B cell (primary cell): ENCODE data around the gene LGALS14. TPM values are rescaled to one million over a fixed set of nuclear protein-coding genes. Genes with fewer than 3 reads are reported as not detected.

Source experiments
- ATAC-seq: fragments of 200-7000 bp; cut with Tn5 transposase; one replicate; pipeline ENCODE4 v1.10.0; 2021; ENCODE audit warnings: low read depth, mild to moderate bottlenecking, moderate number of reproducible peaks, moderate library complexity
- CTCF ChIA-PET: fragments of 350-600 bp; sonication (Branson Sonifier 250); formaldehyde crosslinking; loops from one replicate; lab custom pipeline; 2021; ENCODE audit warnings: antibody characterized with exemption, inconsistent platforms; lab: Charles Lee
- POLR2A ChIA-PET: fragments of 350-600 bp; sonication (Branson Sonifier 250); formaldehyde crosslinking; loops from one replicate; lab custom pipeline; 2021; ENCODE audit warnings: antibody characterized with exemption; lab: Charles Lee
- DNase-seq: peaks from one replicate; pipeline ENCODE4 v3.0.0; 2013
- H2AFZ ChIP-seq: 2 replicates; pipeline ENCODE4 v1.6.1; 2012; ENCODE audit warnings: mild to moderate bottlenecking, low read depth, low read length; ENCODE audit not compliant: insufficient read depth, poor library complexity, severe bottlenecking
- H3K27ac ChIP-seq, 2 donors: 1 replicate in 1 of 2; 2 replicates in 1 of 2; pipeline ENCODE4 v1.5.1; 2012 to 2013; ENCODE audit warnings: low read length in 2 of 2, mild to moderate bottlenecking in 2 of 2, moderate library complexity in 1 of 2
- H3K27me3 ChIP-seq, 4 experiments: fragments of 200-600 bp in 1 of 4; sonication (generic) in 1 of 4; replicated peaks in 1 of 4; 1 replicate in 2 of 4; 2 replicates in 2 of 4; pipeline versions ENCODE4 v1.6.1 to v1.7.0; 2013 to 2016; ENCODE audit warnings: low read length in 3 of 4, mild to moderate bottlenecking in 2 of 4, mixed read lengths in 1 of 4, moderate library complexity in 1 of 4; ENCODE audit not compliant: insufficient read depth in 4 of 4, control insufficient read depth in 3 of 4; ENCODE audit errors: control extremely low read depth in 1 of 4
- H3K36me3 ChIP-seq, 2 experiments: replicated peaks in 1 of 2; 1 replicate in 1 of 2; 2 replicates in 1 of 2; pipeline versions ENCODE4 v1.6.1 to v1.7.1; 2013; ENCODE audit warnings: low read length in 1 of 2; ENCODE audit not compliant: insufficient read depth in 2 of 2, control insufficient read depth in 1 of 2; ENCODE audit errors: control extremely low read depth in 1 of 2, extremely low read depth in 1 of 2
- H3K4me1 ChIP-seq, 2 donors: fragments of 200-600 bp in 1 of 2; sonication (generic) in 1 of 2; 1 replicate in 1 of 2; 2 replicates in 1 of 2; pipeline versions ENCODE4 v1.5.1 to v1.6.1; 2013 to 2017; ENCODE audit warnings: low read length in 2 of 2; ENCODE audit not compliant: control insufficient read depth in 2 of 2, insufficient read depth in 2 of 2
- H3K4me2 ChIP-seq: replicated peaks from 2 replicates; pipeline ENCODE3; 2012; ENCODE audit warnings: mild to moderate bottlenecking, low read depth, low read length; ENCODE audit not compliant: poor library complexity, severe bottlenecking
- H3K4me3 ChIP-seq, 5 experiments: fragments of 200-600 bp in 1 of 5; sonication (generic) in 1 of 5; 1 replicate in 3 of 5; 2 replicates in 2 of 5; pipeline versions ENCODE4 v1.5.1 to v1.7.0; 2011 to 2016; ENCODE audit warnings: low read length in 4 of 5, mild to moderate bottlenecking in 4 of 5, low read depth in 2 of 5, control low read depth in 1 of 5, moderate library complexity in 1 of 5; ENCODE audit not compliant: insufficient read depth in 1 of 5; ENCODE audit errors: control extremely low read depth in 1 of 5, extremely low read depth in 1 of 5
- H3K79me2 ChIP-seq: fragments of 200-600 bp; sonication (generic); one replicate; pipeline ENCODE4 v1.6.0; 2016; ENCODE audit warnings: low read length; ENCODE audit not compliant: control insufficient read depth, insufficient read depth
- H3K9ac ChIP-seq: fragments of 200-600 bp; sonication (generic); 2 replicates; pipeline ENCODE4 v1.6.1; 2017; ENCODE audit warnings: mild to moderate bottlenecking, low read length, moderate library complexity
- H3K9me3 ChIP-seq, 3 donors: one replicate each; pipeline versions ENCODE4 v1.6.1 to v1.7.1; 2013; ENCODE audit warnings: low read length in 2 of 3; ENCODE audit not compliant: control insufficient read depth in 2 of 3, insufficient read depth in 1 of 3; ENCODE audit errors: control extremely low read depth in 1 of 3
- H4K20me1 ChIP-seq: 2 replicates; pipeline ENCODE4 v1.6.0; 2012; ENCODE audit warnings: mild to moderate bottlenecking, low read length; ENCODE audit not compliant: insufficient read depth, control insufficient read depth, poor library complexity, severe bottlenecking
- H3K27ac Mint-ChIP-seq: one replicate; pipeline ENCODE4 v1.8.0; 2021; ENCODE audit warnings: mixed read lengths
- H3K27me3 Mint-ChIP-seq: one replicate; pipeline ENCODE4 v1.8.0; 2021; ENCODE audit warnings: mixed read lengths
- H3K4me1 Mint-ChIP-seq: one replicate; pipeline ENCODE4 v1.8.0; 2021; ENCODE audit warnings: mixed read lengths
- H3K4me3 Mint-ChIP-seq: one replicate; pipeline ENCODE4 v1.8.0; 2021; ENCODE audit warnings: mixed read lengths
- H3K9me3 Mint-ChIP-seq: one replicate; pipeline ENCODE4 v1.8.0; 2022; ENCODE audit warnings: mixed read lengths; ENCODE audit not compliant: insufficient read depth
- EZH2 ChIP-seq: IDR thresholded peaks from 2 replicates; pipeline ENCODE4 v1.6.1; 2012; ENCODE audit warnings: borderline replicate concordance, low read depth, mild to moderate bottlenecking, moderate library complexity, low read length; ENCODE audit not compliant: insufficient read depth, poor library complexity, severe bottlenecking
- WGBS: methylation state at CpG from one replicate; pipeline ENCODE4 v1.1.5; 2013; ENCODE audit warnings: missing lambda C conversion rate; ENCODE audit not compliant: insufficient coverage; 5-methylcytosine and 5-hydroxymethylcytosine counted together
- intact Hi-C: fragments of 100-400 bp; cut with micrococcal nuclease; formaldehyde crosslinking; loops from one replicate; pipeline ENCODE4 v1.10.0; 2022
- polyA plus RNA-seq: library from polyadenylated mRNA; depleted of rRNA; stranded (reverse); fragments of >200 nt; gene quantifications from 2 replicates; pipeline ENCODE4 v1.2.3, GENCODE V29; 2012
- total RNA-seq, 2 donors: library from RNA; stranded (reverse); fragments of 120-200 nt in 1 of 2; gene quantifications; 1 replicate in 1 of 2; 2 replicates in 1 of 2; pipeline versions ENCODE4 v1.2.3 to v1.2.4, GENCODE V29; 2013 to 2022
- TF ChIP-seq, protein P1 (sequence below): fragments of 200-600 bp; IDR thresholded peaks from one replicate; pipeline ENCODE4 v1.8.0; 2022; ENCODE audit warnings: antibody characterized with exemption, mild to moderate bottlenecking

Gene LGALS14
- total and polyA plus RNA-seq, 2 donors (not counting 1 experiment from before 2014, with no cell fraction given), result not detected

GRCh38 chr19:39679056-39679790 lies 25.1 kb upstream of the LGALS14 start:
- no peaks in the 10 kb centered on the region for H3K4me1 Mint-ChIP-seq
- H3K4me3 Mint-ChIP-seq, result no peak overlapping the region
- intact Hi-C loops, result no loop called here
- H3K9ac ChIP-seq, result no peak overlapping the region
- ChIA-PET POLR2A (no interaction called here), CTCF (no interaction called here)
- no peaks in the 10 kb centered on the region for H3K36me3 ChIP-seq
- TF ChIP-seq EZH2, result no peak
- TF ChIP-seq, protein P1, sequence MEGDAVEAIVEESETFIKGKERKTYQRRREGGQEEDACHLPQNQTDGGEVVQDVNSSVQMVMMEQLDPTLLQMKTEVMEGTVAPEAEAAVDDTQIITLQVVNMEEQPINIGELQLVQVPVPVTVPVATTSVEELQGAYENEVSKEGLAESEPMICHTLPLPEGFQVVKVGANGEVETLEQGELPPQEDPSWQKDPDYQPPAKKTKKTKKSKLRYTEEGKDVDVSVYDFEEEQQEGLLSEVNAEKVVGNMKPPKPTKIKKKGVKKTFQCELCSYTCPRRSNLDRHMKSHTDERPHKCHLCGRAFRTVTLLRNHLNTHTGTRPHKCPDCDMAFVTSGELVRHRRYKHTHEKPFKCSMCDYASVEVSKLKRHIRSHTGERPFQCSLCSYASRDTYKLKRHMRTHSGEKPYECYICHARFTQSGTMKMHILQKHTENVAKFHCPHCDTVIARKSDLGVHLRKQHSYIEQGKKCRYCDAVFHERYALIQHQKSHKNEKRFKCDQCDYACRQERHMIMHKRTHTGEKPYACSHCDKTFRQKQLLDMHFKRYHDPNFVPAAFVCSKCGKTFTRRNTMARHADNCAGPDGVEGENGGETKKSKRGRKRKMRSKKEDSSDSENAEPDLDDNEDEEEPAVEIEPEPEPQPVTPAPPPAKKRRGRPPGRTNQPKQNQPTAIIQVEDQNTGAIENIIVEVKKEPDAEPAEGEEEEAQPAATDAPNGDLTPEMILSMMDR, result no peak
- H3K27ac Mint-ChIP-seq, result no peak overlapping the region
- peaks cover 0 to 7% (median 2%) of the 10 kb centered on the region in 4 experiments for H3K27me3 ChIP-seq
- H4K20me1 ChIP-seq, result no peaks in the 10 kb centered on the region
- H2AFZ ChIP-seq, result no peak overlapping the region
- peaks cover 44% of the 10 kb centered on the region for H3K27me3 Mint-ChIP-seq
- DNase-seq (no peak), ATAC-seq (no peak)
- no peak overlapping the region for H3K4me3 ChIP-seq
- H3K4me2 ChIP-seq, result no peak overlapping the region
- no peaks in the 10 kb centered on the region for H3K79me2 ChIP-seq
- H3K27ac ChIP-seq, result no peak overlapping the region
- 65% methylated on average over 8 of the region's 10 CpGs for WGBS
- no peaks in the 10 kb centered on the region for H3K4me1 ChIP-seq
- no peaks in the 10 kb centered on the region for H3K9me3 Mint-ChIP-seq
- H3K9me3 ChIP-seq, result no peaks in the 10 kb centered on the region

- intact Hi-C loops, result no loop called here
- ChIA-PET POLR2A (no interaction called here), CTCF (no interaction called here)
- 96% methylated on average over 2 of the region's 3 CpGs for WGBS
- no peaks in the 10 kb centered on the region for H3K9me3 ChIP-seq
- Mint-ChIP-seq H3K4me3 (no peak overlapping the region), H3K9me3 (no peaks in the 10 kb centered on the region), H3K27me3 (peaks cover 47% of the 10 kb centered on the region), H3K27ac (no peak overlapping the region), H3K4me1 (no peaks in the 10 kb centered on the region)
- H2AFZ ChIP-seq, result no peak overlapping the region
- ATAC-seq (no peak), DNase-seq (no peak)
- H3K4me3 ChIP-seq, result no peak overlapping the region
- no peaks in the 10 kb centered on the region for H4K20me1 ChIP-seq
- H3K27ac ChIP-seq, result no peak overlapping the region
- H3K27me3 ChIP-seq, result peaks cover 0 to 7% (median 2%) of the 10 kb centered on the region in 4 experiments
- H3K79me2 ChIP-seq, result no peaks in the 10 kb centered on the region
- no peaks in the 10 kb centered on the region for H3K4me1 ChIP-seq
- H3K9ac ChIP-seq, result no peak overlapping the region
- no peak for TF ChIP-seq EZH2
- TF ChIP-seq, protein P1, result no peak
- no peak overlapping the region for H3K4me2 ChIP-seq
- H3K36me3 ChIP-seq, result no peaks in the 10 kb centered on the region
Observed at GRCh38 chr19:39679791-39680168, 24.5 kb upstream of the LGALS14 start.
